CD14-positive monocyte (primary cell): ENCODE measurements around the gene CCDC181. TPM values are rescaled to one million over a fixed set of nuclear protein-coding genes. Genes with fewer than 3 reads are reported as not detected.
A peak's percentile ranks its signal among the peaks of the same experiment; 100 is the strongest.

Experiments
- DNase-seq, 3 donors: peaks; one replicate each; pipeline ENCODE4 v3.0.0-alpha.2; 2011 to 2022
- H2AFZ ChIP-seq: 2 replicates; pipeline ENCODE4 v1.6.0; 2012; ENCODE audit warnings: mild to moderate bottlenecking, low read depth, low read length, inconsistent platforms; ENCODE audit not compliant: insufficient read depth, poor library complexity, severe bottlenecking
- H3K27ac ChIP-seq, 2 donors: 1 replicate in 1 of 2; 2 replicates in 1 of 2; pipeline ENCODE4 v1.5.1; 2012 to 2013; ENCODE audit warnings: low read length in 2 of 2, control low read depth in 1 of 2, inconsistent platforms in 1 of 2, low read depth in 1 of 2, mild to moderate bottlenecking in 1 of 2
- H3K27me3 ChIP-seq, 2 donors: one replicate each; pipeline versions ENCODE4 v1.6.0 to v1.6.1; 2011 to 2013; ENCODE audit warnings: low read length in 2 of 2; ENCODE audit not compliant: control insufficient read depth in 2 of 2, insufficient read depth in 2 of 2
- H3K36me3 ChIP-seq, 2 donors: replicated peaks in 1 of 2; 1 replicate in 1 of 2; 2 replicates in 1 of 2; pipeline versions ENCODE4 v1.5.1 to v1.6.1; 2012 to 2013; ENCODE audit warnings: low read length in 2 of 2, control low read depth in 1 of 2, inconsistent platforms in 1 of 2, mild to moderate bottlenecking in 1 of 2; ENCODE audit not compliant: insufficient read depth in 2 of 2, control insufficient read depth in 1 of 2
- H3K4me1 ChIP-seq, 2 donors: 1 replicate in 1 of 2; 2 replicates in 1 of 2; pipeline versions ENCODE4 v1.5.1 to v1.6.1; 2012 to 2013; ENCODE audit warnings: low read length in 2 of 2, control low read depth in 1 of 2, inconsistent platforms in 1 of 2, mild to moderate bottlenecking in 1 of 2, moderate library complexity in 1 of 2; ENCODE audit not compliant: insufficient read depth in 2 of 2, control insufficient read depth in 1 of 2
- H3K4me2 ChIP-seq: replicated peaks from 2 replicates; pipeline ENCODE3; 2012; ENCODE audit warnings: low read length, moderate library complexity, mild to moderate bottlenecking; ENCODE audit not compliant: poor library complexity, severe bottlenecking; ENCODE audit errors: extremely low read depth
- H3K4me3 ChIP-seq, 3 experiments: fragments of 200-600 bp in 1 of 3; sonication (generic) in 1 of 3; replicated peaks in 1 of 3; 1 replicate in 2 of 3; 2 replicates in 1 of 3; pipeline ENCODE4 v1.5.1; 2011 to 2013; ENCODE audit warnings: low read length in 3 of 3, mild to moderate bottlenecking in 3 of 3, control low read depth in 2 of 3, low read depth in 2 of 3, inconsistent platforms in 1 of 3, moderate library complexity in 1 of 3
- H3K79me2 ChIP-seq: 2 replicates; pipeline ENCODE4 v1.6.0; 2012; ENCODE audit warnings: mild to moderate bottlenecking, control low read depth, inconsistent platforms, low read length, moderate library complexity; ENCODE audit not compliant: insufficient read depth
- H3K9ac ChIP-seq: 2 replicates; pipeline ENCODE4 v1.6.0; 2017; ENCODE audit warnings: low read length, mild to moderate bottlenecking; ENCODE audit not compliant: insufficient read depth, poor library complexity, severe bottlenecking
- H3K9me3 ChIP-seq, 2 donors: replicated peaks in 1 of 2; 1 replicate in 1 of 2; 2 replicates in 1 of 2; pipeline versions ENCODE4 v1.5.1 to v1.6.1; 2012 to 2013; ENCODE audit warnings: low read length in 2 of 2, control low read depth in 1 of 2; ENCODE audit not compliant: control insufficient read depth in 1 of 2, insufficient read depth in 1 of 2
- H4K20me1 ChIP-seq: 2 replicates; pipeline ENCODE4 v1.6.0; 2012; ENCODE audit warnings: mild to moderate bottlenecking, low read length, control low read depth, moderate library complexity; ENCODE audit not compliant: insufficient read depth
- H3K27ac Mint-ChIP-seq, 7 donors: one replicate each; pipeline ENCODE4 v1.8.0; 2020; ENCODE audit warnings: mild to moderate bottlenecking in 7 of 7, mixed read lengths in 7 of 7, moderate library complexity in 6 of 7, inconsistent platforms in 2 of 7
- H3K27me3 Mint-ChIP-seq, 3 donors: one replicate each; pipeline ENCODE4 v1.8.0; 2021 to 2022; ENCODE audit warnings: low read depth in 3 of 3, mild to moderate bottlenecking in 3 of 3, mixed read lengths in 3 of 3, moderate library complexity in 3 of 3, inconsistent platforms in 1 of 3
- H3K36me3 Mint-ChIP-seq, 2 donors: one replicate each; pipeline ENCODE4 v1.8.0; 2020; ENCODE audit warnings: mixed read lengths in 2 of 2, inconsistent platforms in 1 of 2, mild to moderate bottlenecking in 1 of 2
- H3K4me1 Mint-ChIP-seq: one replicate; pipeline ENCODE4 v1.8.0; 2020; ENCODE audit warnings: mild to moderate bottlenecking, mixed read lengths
- H3K4me3 Mint-ChIP-seq, 2 donors: one replicate each; pipeline ENCODE4 v1.8.0; 2020; ENCODE audit warnings: mild to moderate bottlenecking in 2 of 2, mixed read lengths in 2 of 2, moderate library complexity in 1 of 2
- H3K9me3 Mint-ChIP-seq, 7 donors: one replicate each; pipeline ENCODE4 v1.8.0; 2020 to 2022; ENCODE audit warnings: mixed read lengths in 7 of 7, mild to moderate bottlenecking in 6 of 7, moderate library complexity in 6 of 7, inconsistent platforms in 2 of 7
- WGBS: methylation state at CpG from one replicate; pipeline ENCODE4 v1.1.5; 2013; ENCODE audit warnings: missing lambda C conversion rate; ENCODE audit not compliant: insufficient coverage; 5-methylcytosine and 5-hydroxymethylcytosine counted together
- intact Hi-C, 2 donors: fragments of 100-400 bp; cut with micrococcal nuclease; formaldehyde crosslinking; loops; one replicate each; pipeline versions ENCODE4 v1.15.0 to v1.15.1; 2023
- polyA minus RNA-seq: library from RNA; depleted of rRNA, polyadenylated mRNA; stranded (reverse); fragments of >200 nt; gene quantifications from 2 replicates; pipeline ENCODE4 v1.2.3, GENCODE V29; 2012
- polyA plus RNA-seq, 3 donors: library from polyadenylated mRNA; depleted of rRNA in 1 of 3; unstranded in 2 of 3; stranded (reverse) in 1 of 3; fragments of 300-500 nt in 2 of 3; fragments of >200 nt in 1 of 3; fragmentation: Illumina TruSeq in 2 of 3; gene quantifications; 1 replicate in 2 of 3; 2 replicates in 1 of 3; pipeline ENCODE4 v1.2.3, GENCODE V29; 2012 to 2021
- total RNA-seq, 12 experiments: library from RNA in 1 of 12; stranded (reverse) in 1 of 12; fragments of 120-200 nt in 1 of 12; gene quantifications; one replicate each; pipeline ENCODE4 v1.2.4 and lab custom pipeline; 2013 to 2026; ENCODE audit warnings: mixed read lengths in 6 of 12, inconsistent platforms in 1 of 12
- TF ChIP-seq, protein P1 (sequence below): fragments of 200-600 bp; IDR thresholded peaks from one replicate; pipeline ENCODE4 v1.8.0; 2022; ENCODE audit warnings: antibody characterized with exemption, mild to moderate bottlenecking

CCDC181 gene
- not detected for total RNA-seq (2013)
- polyA plus RNA-seq (not detected), polyA minus RNA-seq (not detected in 2 replicates), total RNA-seq (lab: John Stamatoyannopoulos, UW) (0 to 3.1 (median 0.31) reads per million in 11 experiments)

DNA sequence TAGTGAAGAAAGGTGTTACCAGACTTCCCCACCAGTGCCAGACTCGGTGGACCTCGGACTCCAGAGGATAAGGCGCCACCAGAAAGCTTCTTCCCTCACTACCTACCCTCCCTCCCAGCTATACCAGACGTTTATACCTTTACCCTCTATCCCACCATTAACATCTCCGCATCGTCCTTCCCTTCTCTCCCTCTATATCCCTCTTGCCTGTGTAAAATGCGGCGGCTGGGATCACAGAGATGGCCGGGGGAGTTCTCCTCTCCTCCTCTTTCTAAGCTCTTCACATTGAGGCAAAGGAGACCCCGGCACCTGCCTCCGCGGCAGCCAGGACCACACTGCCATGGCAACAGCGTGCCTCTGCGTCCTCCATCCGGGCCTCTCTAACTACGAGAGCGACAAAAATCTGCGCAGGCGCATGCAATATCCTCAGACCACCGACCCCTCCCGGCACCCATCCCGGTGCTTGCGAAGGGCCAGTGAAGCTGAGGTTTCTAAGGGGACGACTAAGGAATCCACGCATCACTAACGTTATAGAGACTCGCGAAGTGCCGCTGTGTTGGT lies at the start of gene CCDC181:
Gene CCDC181, minus strand, starts transcription at position 394 of the 561 bp plus-strand sequence. CDS start 2,547 bp downstream, outside the sequence.
- intact Hi-C loops: no loop called here
- no peaks in the 10 kb centered on the region for H3K9me3 ChIP-seq
- no peaks in the 10 kb centered on the region for H4K20me1 ChIP-seq
- peak within 1 kb of the TSS in 1 of 7 donors; percentile 48 for H3K27ac Mint-ChIP-seq
- under 1% methylated on average over 23 of the region's 29 CpGs for WGBS
- H3K9ac ChIP-seq: no peak within 1 kb of the TSS
- peak within 1 kb of the TSS; percentile 76 for H2AFZ ChIP-seq
- H3K4me1 Mint-ChIP-seq: peaks cover 13% of the 10 kb centered on the region
- H3K4me2 ChIP-seq: peak within 1 kb of the TSS; percentile 74
- H3K4me3 Mint-ChIP-seq: peak within 1 kb of the TSS; percentile 74 to 92
- DNase-seq: no peak
- H3K36me3 Mint-ChIP-seq: no peaks in the 10 kb centered on the region
- H3K27ac ChIP-seq: no peak within 1 kb of the TSS
- no peaks in the 10 kb centered on the region for H3K36me3 ChIP-seq
- H3K27me3 Mint-ChIP-seq: peaks cover 17 to 39% (median 20%) of the 10 kb centered on the region in 3 donors
- TF ChIP-seq, protein P1, sequence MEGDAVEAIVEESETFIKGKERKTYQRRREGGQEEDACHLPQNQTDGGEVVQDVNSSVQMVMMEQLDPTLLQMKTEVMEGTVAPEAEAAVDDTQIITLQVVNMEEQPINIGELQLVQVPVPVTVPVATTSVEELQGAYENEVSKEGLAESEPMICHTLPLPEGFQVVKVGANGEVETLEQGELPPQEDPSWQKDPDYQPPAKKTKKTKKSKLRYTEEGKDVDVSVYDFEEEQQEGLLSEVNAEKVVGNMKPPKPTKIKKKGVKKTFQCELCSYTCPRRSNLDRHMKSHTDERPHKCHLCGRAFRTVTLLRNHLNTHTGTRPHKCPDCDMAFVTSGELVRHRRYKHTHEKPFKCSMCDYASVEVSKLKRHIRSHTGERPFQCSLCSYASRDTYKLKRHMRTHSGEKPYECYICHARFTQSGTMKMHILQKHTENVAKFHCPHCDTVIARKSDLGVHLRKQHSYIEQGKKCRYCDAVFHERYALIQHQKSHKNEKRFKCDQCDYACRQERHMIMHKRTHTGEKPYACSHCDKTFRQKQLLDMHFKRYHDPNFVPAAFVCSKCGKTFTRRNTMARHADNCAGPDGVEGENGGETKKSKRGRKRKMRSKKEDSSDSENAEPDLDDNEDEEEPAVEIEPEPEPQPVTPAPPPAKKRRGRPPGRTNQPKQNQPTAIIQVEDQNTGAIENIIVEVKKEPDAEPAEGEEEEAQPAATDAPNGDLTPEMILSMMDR: no peak
- H3K9me3 Mint-ChIP-seq: peaks cover 4 to 8% (median 7%) of the 10 kb centered on the region in 7 donors
- H3K4me3 ChIP-seq: peak within 1 kb of the TSS in 2 of 3 experiments; percentile 15 to 61
- H3K27me3 ChIP-seq: peaks cover 13 to 31% of the 10 kb centered on the region in 2 donors
- H3K4me1 ChIP-seq: peaks cover 5 to 7% of the 10 kb centered on the region in 2 donors
- H3K79me2 ChIP-seq: no peaks in the 10 kb centered on the region

DNA sequence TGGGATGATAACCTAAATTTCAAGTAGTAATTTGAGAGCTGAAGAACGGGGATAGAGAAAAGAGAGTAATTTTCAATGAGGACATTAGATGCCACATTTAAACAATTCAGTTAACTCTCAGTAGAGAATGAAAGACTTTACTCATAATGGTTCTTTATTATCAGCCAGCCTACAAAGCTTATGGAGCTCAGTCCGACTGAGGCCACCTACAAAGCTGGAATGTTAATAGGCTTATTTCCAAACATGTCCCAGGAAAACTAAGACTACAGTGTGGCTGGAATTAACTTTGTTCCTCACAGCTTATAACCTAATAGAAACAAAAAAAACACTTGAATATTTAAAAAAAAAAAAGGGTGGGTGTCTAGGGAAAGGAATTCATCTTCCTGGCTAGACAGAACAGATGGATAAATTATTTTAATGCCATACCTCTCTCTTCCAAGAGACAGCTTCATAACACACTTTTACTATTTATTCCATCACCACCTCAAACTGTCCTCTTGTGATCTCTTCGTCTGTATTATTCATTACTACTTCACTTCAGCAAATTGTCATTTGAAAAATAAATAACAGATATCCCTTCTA lies 48.6 kb upstream of the CCDC181 start:
- DNase-seq: no peak
- Mint-ChIP-seq H3K4me1 (peaks cover 12% of the 10 kb centered on the region), H3K4me3 (no peak overlapping the region), H3K27me3 (peaks cover 0 to 3% (median 0%) of the 10 kb centered on the region in 3 donors), H3K9me3 (no peaks in the 10 kb centered on the region), H3K27ac (no peak overlapping the region), H3K36me3 (peaks cover 18 to 19% of the 10 kb centered on the region in 2 donors)
- Histone ChIP-seq H3K27me3 (no peaks in the 10 kb centered on the region), H3K9me3 (no peaks in the 10 kb centered on the region), H2AFZ (no peak overlapping the region), H3K9ac (no peak overlapping the region), H3K79me2 (peaks cover 19% of the 10 kb centered on the region), H3K4me2 (no peak overlapping the region), H3K27ac (no peak overlapping the region), H4K20me1 (no peaks in the 10 kb centered on the region), H3K36me3 (no peaks in the 10 kb centered on the region), H3K4me3 (no peak overlapping the region), H3K4me1 (peaks cover 10 to 23% of the 10 kb centered on the region in 2 donors)
- intact Hi-C loops: no loop called here
- TF ChIP-seq, protein P1: no peak
- WGBS: no CpG with 5 or more reads among the region's 3 CpGs
